B cell (primary cell): ENCODE data around the gene MFF.

Experiments used
- CTCF ChIP-seq: fragments of 200-600 bp; IDR thresholded peaks from one replicate; pipeline ENCODE4 v1.8.0; 2022; ENCODE audit warnings: antibody characterized with exemption, mild to moderate bottlenecking
- EZH2 ChIP-seq: IDR thresholded peaks from 2 replicates; pipeline ENCODE4 v1.6.1; 2012; ENCODE audit warnings: borderline replicate concordance, low read depth, mild to moderate bottlenecking, moderate library complexity, low read length; ENCODE audit not compliant: insufficient read depth, poor library complexity, severe bottlenecking

GRCh38 chr2:227323818-227324217 lies 1.2 kb upstream of the MFF start:
- TF ChIP-seq CTCF: no peak
- TF ChIP-seq EZH2: no peak
